Measurements from ENCODE around the gene PRKAG2.

Gene PRKAG2

DNA sequence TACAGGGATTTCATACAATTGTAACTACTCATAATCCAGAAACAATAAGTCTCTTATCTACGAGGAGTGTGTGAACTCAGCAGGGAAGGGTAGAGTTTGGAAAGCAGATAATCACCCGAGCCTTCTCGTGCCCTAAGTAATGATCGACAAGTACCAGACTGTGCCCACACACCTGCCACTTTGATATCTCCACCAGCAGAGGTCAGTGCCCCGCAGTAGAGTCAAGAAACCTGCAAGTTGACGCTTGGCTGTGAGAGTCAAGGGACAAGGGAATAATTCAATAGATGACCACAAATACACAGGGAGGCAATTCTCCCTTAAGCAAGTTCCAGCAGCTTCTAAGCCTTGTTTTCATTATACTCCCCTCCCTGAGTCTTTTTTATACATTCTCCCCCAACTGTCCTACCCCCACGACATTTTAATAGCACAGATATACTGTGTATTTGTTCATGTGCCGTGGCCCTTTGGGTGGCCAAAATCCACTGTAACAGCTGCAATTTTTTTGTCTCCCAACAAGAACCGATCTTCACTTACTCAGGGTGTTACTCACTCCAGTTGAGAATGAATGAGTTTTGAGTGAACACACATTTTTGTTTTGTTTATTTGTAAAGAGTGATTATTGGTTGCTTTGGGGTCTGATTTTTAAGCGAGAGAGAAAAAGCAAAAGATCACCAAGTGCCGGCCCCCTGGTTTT, 250.3 kb downstream of the PRKAG2 start:
- no peak overlapping the region for H3K4me3 ChIP-seq (ENCODE audit: low read depth, low read length)
- no peak for TF ChIP-seq CTCF (IDR thresholded peaks at IDR 0.05; ENCODE audit: low read depth, low read length)

GRCh38 chr7:151625606-151626005, 251.3 kb downstream of the PRKAG2 start:
- TF ChIP-seq CTCF (IDR thresholded peaks at IDR 0.05; ENCODE audit: low read depth, low read length): no peak
- H3K4me3 ChIP-seq (ENCODE audit: low read depth, low read length): no peak overlapping the region

GRCh38 chr7:151624246-151624928, 252.5 kb downstream of the PRKAG2 start:
- H3K4me3 ChIP-seq (ENCODE audit: low read depth, low read length): no peak overlapping the region
- no peak for TF ChIP-seq CTCF (IDR thresholded peaks at IDR 0.05; ENCODE audit: low read depth, low read length)

DNA sequence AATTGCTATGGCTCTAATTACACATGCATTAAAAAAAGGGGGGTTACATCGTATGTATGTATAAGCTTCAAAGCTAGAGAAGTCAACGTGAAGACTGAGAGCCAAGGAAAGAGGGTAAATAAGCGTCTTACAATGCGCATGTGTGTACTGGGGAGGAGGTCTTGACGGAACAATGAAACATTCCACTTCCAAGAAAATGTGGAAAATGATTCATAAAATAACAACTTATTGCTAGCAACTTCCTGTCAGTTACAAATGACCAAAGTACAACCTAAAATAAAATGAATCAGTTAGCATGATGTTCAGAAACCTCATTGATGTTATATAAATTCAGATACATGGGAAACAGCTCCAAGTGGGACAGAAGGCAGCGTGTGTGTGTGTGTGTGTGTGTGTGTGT, 253.1 kb downstream of the PRKAG2 start:
- no peak overlapping the region for H3K4me3 ChIP-seq (ENCODE audit: low read depth, low read length)
- no peak for TF ChIP-seq CTCF (IDR thresholded peaks at IDR 0.05; ENCODE audit: low read depth, low read length)

DNA sequence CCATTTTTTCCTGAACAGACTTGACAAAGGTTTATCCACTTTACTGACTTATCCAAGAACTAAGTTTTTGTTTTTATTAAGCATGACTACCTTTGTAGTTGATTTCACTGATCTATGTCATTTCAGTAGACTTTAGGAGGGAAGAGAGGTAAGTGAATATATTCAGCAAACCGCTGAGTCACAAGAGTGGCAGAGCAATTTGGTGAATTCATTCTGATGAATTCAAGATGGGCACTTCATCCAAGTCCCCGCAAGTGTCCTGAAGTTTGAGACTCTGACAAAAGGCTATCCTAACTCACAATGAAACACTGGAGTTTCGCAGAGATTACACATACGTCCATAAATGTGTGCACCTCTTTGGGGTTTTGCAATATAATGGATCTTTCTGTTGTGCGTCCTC, 255.0 kb downstream of the PRKAG2 start:
- TF ChIP-seq CTCF (IDR thresholded peaks at IDR 0.05; ENCODE audit: low read depth, low read length): no peak
- no peak overlapping the region for H3K4me3 ChIP-seq (ENCODE audit: low read depth, low read length)

GRCh38 chr7:151616443-151617213, 260.3 kb downstream of the PRKAG2 start:
- no peak for TF ChIP-seq CTCF (IDR thresholded peaks at IDR 0.05; ENCODE audit: low read depth, low read length)
- H3K4me3 ChIP-seq (ENCODE audit: low read depth, low read length): no peak overlapping the region

DNA sequence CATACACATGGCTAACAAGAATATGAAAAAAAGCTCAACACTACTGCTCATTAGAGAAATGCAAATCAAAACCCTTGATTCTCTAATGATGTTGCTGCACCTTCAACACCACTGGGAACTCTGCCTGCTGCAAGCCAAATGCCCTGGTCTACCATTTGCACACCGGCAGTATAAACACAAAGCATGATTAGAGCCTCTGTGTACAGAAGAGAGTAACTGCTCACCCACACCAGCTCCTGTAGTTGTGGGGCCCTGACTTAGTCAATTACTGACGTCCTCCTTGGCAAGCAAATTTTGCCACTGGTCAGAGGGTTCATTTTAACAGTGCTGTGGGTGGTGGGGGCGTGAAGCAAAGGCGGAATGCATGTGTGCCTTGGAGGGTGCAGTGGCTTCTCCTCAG, 261.1 kb downstream of the PRKAG2 start:
- H3K4me3 ChIP-seq (ENCODE audit: low read depth, low read length): no peak overlapping the region
- no peak for TF ChIP-seq CTCF (IDR thresholded peaks at IDR 0.05; ENCODE audit: low read depth, low read length)

Data from WI38 (cell line).